PFSK-1 (cell line): ENCODE results near the gene SLC2A4RG.

Source experiments
- FOXP2 ChIP-seq: optimal IDR thresholded peaks from 2 replicates; pipeline ENCODE3; 2011; ENCODE audit warnings: borderline replicate concordance, control low read depth, inconsistent platforms; ENCODE audit not compliant: insufficient read depth; ENCODE audit errors: extremely low read length, extremely low read depth
- POLR2AphosphoS5 ChIP-seq: IDR thresholded peaks from 2 replicates; pipeline ENCODE4 v1.6.1; 2012; ENCODE audit warnings: low read depth, mild to moderate bottlenecking, control low read depth, low read length, moderate library complexity
- SIN3A ChIP-seq: IDR thresholded peaks from 2 replicates; pipeline ENCODE4 v1.6.1; 2012; ENCODE audit warnings: mild to moderate bottlenecking, low read length, moderate library complexity, borderline replicate concordance; ENCODE audit not compliant: insufficient read depth
- TAF1 ChIP-seq: IDR thresholded peaks from 2 replicates; pipeline ENCODE4 v1.6.1; 2012; ENCODE audit warnings: low read length, control low read depth, borderline replicate concordance; ENCODE audit not compliant: insufficient read depth
- TF ChIP-seq, protein P1 (sequence below), 2 experiments: IDR thresholded peaks; 2 replicates each; pipeline versions ENCODE4 v1.6.1 to v1.8.0; 2011 to 2012; ENCODE audit warnings: low read depth in 2 of 2, low read length in 2 of 2, control low read depth in 1 of 2, inconsistent platforms in 1 of 2, mild to moderate bottlenecking in 1 of 2, moderate library complexity in 1 of 2; ENCODE audit not compliant: insufficient read depth in 1 of 2

SLC2A4RG gene

DNA sequence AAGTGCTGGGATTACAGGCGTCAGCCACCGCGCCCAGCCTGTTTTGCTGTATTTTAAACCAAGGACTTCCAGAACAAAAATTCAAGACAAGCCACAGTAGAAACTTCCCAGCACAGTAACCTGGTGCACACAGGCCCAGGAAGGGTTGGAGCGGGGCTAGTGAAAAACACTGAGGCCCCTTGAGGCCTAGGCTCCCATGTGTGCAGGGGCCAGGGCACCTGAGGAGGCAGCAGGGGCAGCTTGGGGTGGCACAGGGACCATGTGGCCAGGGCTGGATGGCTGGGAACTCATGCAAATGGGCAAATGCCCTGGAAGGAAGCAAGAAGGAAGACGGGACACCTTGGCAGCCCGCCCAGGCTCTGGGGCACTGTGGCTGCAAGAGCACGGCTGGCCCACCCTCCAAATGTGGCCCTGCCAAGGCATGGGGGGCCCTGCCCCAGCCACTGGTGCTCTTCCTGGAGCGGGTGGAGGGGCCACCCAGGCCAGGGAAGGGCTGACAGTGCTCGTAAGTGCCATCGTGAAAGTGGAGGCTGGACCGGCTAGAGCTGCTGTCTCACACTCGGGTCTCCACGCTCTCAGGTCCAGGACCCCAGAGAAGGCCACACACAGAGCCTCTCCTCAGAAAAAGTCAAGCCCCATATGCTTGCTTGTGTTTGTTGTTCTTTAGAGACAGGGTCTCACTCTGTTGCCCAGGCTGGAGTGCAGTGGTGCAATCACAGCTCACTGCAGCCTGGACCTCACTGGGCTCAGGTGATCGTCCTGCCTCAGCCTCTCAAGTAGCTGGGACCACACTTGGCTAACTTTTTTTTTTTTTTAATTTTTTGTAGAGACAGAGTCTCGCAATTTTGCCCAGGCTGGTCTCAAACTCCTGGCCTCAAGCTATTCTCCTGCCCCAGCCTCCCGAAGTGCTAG, 10.3 kb downstream of the SLC2A4RG start:
- no peak for TF ChIP-seq TAF1
- no peak for TF ChIP-seq POLR2AphosphoS5
- TF ChIP-seq, protein P1, sequence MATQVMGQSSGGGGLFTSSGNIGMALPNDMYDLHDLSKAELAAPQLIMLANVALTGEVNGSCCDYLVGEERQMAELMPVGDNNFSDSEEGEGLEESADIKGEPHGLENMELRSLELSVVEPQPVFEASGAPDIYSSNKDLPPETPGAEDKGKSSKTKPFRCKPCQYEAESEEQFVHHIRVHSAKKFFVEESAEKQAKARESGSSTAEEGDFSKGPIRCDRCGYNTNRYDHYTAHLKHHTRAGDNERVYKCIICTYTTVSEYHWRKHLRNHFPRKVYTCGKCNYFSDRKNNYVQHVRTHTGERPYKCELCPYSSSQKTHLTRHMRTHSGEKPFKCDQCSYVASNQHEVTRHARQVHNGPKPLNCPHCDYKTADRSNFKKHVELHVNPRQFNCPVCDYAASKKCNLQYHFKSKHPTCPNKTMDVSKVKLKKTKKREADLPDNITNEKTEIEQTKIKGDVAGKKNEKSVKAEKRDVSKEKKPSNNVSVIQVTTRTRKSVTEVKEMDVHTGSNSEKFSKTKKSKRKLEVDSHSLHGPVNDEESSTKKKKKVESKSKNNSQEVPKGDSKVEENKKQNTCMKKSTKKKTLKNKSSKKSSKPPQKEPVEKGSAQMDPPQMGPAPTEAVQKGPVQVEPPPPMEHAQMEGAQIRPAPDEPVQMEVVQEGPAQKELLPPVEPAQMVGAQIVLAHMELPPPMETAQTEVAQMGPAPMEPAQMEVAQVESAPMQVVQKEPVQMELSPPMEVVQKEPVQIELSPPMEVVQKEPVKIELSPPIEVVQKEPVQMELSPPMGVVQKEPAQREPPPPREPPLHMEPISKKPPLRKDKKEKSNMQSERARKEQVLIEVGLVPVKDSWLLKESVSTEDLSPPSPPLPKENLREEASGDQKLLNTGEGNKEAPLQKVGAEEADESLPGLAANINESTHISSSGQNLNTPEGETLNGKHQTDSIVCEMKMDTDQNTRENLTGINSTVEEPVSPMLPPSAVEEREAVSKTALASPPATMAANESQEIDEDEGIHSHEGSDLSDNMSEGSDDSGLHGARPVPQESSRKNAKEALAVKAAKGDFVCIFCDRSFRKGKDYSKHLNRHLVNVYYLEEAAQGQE (IDR thresholded peaks at IDR 0.05; ENCODE audit: insufficient read depth in 1 of 2, low read depth in 2 of 2, low read length in 2 of 2), result no peak
- TF ChIP-seq SIN3A, result no peak
- TF ChIP-seq FOXP2, result no peak

DNA sequence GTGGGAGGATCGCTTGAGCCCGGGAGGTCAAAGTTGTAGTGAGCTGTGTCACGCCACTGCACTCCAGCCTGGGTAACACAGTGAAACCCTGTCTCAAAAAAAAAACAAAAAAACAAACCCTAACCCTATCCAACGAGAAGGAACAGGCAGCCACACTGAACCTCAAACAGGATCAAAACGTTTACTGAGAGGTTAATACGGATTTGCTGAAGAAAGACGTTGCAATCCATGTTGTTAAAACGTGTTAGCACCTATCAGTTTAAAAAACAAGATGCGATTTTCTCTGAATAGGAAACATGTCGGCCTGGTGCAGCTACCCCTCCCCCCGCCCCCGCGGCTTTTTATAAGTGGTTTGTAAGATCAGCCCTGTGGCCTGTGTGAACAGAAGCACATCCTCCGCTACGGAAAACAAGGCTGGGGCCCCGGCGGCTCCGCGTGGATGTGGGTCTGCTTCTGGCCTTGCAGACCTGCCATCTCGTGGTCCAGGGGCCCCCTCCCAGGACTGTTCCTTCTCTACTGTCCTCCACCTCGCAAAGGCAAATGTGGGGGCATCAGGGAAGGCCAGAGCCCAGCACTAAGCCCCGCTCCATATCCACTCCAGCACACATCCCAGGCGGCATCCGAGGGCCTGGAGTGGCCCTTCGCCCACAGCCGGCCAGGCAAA, 11.4 kb downstream of the SLC2A4RG start:
- no peak for TF ChIP-seq TAF1

DNA sequence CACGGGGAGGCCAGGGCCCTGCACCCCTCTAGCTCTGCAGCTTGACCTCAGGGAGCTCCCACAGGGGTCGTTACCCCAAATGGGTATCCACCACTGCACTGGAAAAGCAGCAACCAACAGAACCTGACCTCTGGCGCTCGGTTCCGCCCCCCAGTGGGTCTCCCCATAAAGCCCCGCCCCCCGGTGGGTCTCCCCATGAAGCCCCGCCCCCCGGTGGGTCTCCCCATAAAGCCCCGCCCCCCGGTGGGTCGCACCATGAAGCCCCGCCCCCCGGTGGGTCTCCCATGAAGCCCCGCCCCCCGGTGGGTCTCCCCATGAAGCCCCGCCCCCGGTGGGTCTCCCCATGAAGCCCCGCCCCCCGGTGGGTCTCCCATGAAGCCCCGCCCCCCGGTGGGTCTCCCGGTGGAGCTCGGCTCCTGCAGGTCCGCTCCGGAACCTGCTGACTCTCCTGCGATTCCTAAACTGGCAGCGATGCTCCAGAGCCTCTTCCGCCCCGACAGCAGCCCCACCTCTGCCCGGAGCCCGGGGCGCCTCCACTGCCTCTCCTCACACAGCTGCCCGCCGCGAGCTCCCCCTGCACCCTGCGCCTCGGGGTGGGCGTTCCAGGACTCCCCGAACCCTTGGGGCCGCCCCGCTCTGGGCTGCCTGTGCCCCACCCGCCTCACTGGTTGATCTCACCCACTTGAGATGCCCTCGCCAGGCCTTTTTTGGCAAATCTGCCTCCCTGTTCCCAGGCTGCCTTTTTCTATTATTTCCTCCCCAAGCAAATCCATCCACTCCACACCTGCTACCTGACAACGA, 12.1 kb downstream of the SLC2A4RG start:
- TF ChIP-seq SIN3A (no peak), TAF1 (no peak), POLR2AphosphoS5 (no peak)

DNA sequence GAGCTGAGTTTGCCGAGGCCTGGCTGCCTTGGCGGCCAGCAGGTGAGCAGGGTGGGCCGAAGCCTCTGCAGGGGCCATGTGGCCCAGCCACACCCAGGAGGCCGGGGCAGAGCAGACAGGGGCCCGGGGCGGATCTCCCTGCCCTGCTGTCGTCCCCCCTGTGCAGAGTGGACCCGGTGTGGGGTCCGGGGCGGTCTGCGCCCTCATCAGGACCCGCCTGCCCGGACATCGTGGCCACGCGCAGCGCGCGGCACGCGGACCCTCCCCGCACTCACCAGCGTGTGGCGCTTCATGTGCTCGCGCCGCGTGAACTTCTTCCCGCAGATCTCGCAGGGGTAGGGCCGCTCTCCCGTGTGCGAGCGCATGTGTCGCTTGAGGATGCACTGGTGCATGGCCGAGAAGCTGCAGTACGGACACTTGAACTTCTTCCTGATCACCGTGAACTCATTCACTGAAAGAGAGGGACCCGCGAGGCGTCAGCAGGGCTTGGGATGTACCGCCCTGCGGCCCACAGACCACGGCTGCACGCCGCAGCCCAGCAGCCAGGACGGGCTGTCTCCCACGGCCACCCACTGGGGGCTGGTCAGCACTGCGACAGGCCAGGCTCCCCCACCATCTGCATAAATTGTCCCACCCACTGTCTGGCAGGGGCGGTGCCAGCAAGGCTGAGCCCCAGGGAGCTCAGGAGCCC, 13.0 kb downstream of the SLC2A4RG start:
- TF ChIP-seq POLR2AphosphoS5 (no peak), TAF1 (no peak), FOXP2 (no peak), SIN3A (no peak)
- TF ChIP-seq, protein P1 (IDR thresholded peaks at IDR 0.05; ENCODE audit: insufficient read depth in 1 of 2, low read depth in 2 of 2, low read length in 2 of 2), result no peak

DNA sequence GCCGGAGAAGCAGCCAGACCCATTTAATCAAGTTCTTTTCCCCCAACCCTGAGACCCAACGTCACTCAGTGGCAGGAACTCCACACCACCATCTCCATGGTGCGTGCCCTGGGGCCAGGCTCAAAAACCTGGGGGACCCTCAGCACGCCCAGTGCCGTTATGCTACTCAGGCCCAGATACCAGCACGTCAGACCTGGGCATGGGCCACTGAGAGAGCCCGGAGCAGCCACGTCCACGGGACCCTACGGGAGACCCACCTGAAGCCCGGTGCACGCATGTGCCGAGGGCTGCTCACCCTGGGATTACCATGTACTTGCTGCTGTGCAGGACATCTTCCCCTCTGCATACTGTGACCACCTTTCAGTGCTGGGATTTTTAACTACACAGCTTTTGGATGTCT, 13.8 kb downstream of the SLC2A4RG start:
- no peak for TF ChIP-seq FOXP2
- TF ChIP-seq TAF1, result no peak

DNA sequence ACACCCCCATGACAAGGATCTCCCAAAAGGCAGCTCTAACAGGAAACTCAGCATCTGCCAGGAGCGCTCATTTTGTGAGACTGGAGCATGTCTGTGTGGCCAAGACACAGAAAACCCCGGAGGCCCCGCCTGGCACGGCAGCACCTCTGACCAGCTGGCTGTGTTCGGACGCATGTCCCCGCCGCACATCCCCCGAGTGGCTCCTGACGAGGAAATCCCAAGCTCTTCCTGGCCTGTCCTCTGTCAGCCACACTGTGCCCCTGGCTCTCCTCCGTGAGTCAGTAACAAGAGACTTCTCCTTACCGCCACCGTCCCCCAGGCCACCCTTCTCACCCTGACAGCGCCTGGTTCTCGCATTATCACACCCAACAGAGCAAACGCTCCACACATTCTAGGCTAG, 14.4 kb downstream of the SLC2A4RG start:
- TF ChIP-seq TAF1 (no peak), FOXP2 (no peak), SIN3A (no peak)

DNA sequence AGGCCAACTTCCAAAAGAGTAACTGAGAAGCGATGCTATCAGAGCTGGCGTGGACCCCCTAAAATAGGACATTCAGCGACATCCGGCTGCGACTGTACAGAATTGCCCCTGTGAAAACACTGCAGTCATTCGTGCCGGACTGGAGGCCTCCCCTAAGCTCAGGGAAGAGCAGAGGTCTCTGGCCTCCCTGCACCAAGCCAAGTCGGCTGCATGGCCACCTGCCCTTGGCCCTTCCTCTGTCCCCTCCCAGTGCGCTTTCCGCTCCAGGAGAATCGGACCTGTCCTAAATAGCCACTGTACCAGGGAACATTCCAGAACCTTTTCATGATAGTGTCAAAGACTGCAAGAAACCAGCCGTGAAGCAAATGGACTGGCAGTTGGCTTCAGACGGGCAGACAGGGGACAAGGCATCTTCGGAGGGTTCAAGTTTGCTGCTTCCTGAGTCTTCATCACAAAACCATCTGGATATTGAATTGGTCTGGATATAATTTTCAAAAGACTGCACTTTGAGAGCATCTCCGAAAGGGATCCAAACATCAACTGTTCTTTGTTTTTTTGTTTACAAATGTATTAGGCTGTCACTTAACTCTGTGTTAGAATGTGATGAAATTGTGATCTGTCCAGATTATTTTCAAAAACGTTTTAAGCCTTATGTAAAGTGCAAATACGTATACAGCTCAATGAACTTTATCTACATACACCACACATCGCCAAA, 16.5 kb downstream of the SLC2A4RG start:
- TF ChIP-seq, protein P1 (IDR thresholded peaks at IDR 0.05; ENCODE audit: insufficient read depth in 1 of 2, low read depth in 2 of 2, low read length in 2 of 2), result no peak
- TF ChIP-seq SIN3A, result no peak
- no peak for TF ChIP-seq TAF1
- TF ChIP-seq FOXP2, result no peak
- TF ChIP-seq POLR2AphosphoS5, result no peak
